PC-3 (cell line): ENCODE measurements around the gene NACC2.

Experiments
- EZH2phosphoT487 ChIP-seq: fragments of 300-600 bp; sonication (generic); IDR thresholded peaks from 2 replicates; pipeline ENCODE4 v1.6.1; 2018; ENCODE audit warnings: mild to moderate bottlenecking, antibody characterized with exemption, low read length, borderline replicate concordance
- TF ChIP-seq, protein P1 (sequence below): fragments of 300-600 bp; sonication (generic); conservative IDR thresholded peaks from 2 replicates; pipeline ENCODE4 v1.5.1; 2017; ENCODE audit warnings: antibody characterized with exemption, low read depth, mild to moderate bottlenecking, low read length

DNA sequence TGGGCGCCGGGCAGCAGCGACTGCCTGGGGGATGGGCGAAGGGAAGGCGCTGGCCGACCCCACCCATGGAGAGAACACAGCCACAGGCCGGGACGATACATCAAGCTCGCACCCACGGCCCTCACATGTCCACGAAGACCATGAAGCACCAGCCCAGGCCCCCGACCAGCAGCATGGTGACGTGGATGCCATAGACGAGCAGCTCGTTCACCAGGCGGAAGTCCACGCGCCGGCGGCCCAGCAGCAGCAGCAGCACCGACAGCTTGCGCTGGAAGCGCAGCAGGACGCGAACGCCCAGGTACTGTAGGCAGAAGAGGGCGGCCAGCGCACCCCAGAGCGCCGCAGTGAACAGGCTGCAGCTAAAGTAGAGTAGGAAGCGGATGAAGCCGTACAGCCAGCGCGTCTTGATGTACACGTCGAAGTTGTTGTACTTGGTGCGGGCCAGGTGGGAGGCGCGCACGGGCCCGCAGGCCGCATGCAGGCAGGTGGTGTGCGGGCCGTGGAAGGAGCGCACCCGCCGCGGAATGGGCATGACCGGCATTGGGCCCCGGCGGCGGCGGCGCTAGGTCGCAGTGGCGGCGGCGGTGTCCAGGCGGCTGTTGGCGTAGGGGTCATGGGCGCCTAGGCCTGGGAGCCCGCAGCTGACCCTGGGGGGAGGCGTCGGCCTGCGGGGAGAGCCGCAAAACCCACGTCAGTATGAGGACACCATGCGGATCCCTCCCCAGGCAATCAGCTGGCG lies 21.4 kb upstream of the NACC2 start:
- TF ChIP-seq, protein P1, sequence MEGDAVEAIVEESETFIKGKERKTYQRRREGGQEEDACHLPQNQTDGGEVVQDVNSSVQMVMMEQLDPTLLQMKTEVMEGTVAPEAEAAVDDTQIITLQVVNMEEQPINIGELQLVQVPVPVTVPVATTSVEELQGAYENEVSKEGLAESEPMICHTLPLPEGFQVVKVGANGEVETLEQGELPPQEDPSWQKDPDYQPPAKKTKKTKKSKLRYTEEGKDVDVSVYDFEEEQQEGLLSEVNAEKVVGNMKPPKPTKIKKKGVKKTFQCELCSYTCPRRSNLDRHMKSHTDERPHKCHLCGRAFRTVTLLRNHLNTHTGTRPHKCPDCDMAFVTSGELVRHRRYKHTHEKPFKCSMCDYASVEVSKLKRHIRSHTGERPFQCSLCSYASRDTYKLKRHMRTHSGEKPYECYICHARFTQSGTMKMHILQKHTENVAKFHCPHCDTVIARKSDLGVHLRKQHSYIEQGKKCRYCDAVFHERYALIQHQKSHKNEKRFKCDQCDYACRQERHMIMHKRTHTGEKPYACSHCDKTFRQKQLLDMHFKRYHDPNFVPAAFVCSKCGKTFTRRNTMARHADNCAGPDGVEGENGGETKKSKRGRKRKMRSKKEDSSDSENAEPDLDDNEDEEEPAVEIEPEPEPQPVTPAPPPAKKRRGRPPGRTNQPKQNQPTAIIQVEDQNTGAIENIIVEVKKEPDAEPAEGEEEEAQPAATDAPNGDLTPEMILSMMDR = no peak
- TF ChIP-seq EZH2phosphoT487 = no peak
